CD4-positive, alpha-beta T cell (primary cell): ENCODE results near the gene SLC2A13. TPM values are rescaled to one million over a fixed set of nuclear protein-coding genes. Genes with fewer than 3 reads are reported as not detected.

Experiments used
- ATAC-seq: fragments of 200-7000 bp; cut with Tn5 transposase; one replicate; pipeline ENCODE4 v1.10.0; 2022; ENCODE audit warnings: mild to moderate bottlenecking; ENCODE audit not compliant: poor library complexity
- CTCF ChIA-PET: fragments of 350-600 bp; sonication (Branson Sonifier 250); formaldehyde crosslinking; loops from one replicate; lab custom pipeline; 2021; ENCODE audit warnings: antibody characterized with exemption, inconsistent platforms; lab: Charles Lee
- POLR2A ChIA-PET: fragments of 350-600 bp; sonication (Branson Sonifier 250); formaldehyde crosslinking; loops from one replicate; lab custom pipeline; 2021; ENCODE audit warnings: antibody characterized with exemption, inconsistent platforms; lab: Charles Lee
- DNase-seq, 14 experiments: peaks; one replicate each; pipeline ENCODE4 v3.0.0-alpha.2; 2013 to 2020; ENCODE audit warnings: mixed read lengths in 2 of 14
- H3K27ac ChIP-seq, 2 donors: one replicate each; pipeline versions ENCODE4 v1.5.1 to v1.7.0; 2013; ENCODE audit warnings: low read length in 2 of 2, low read depth in 1 of 2, mild to moderate bottlenecking in 1 of 2
- H3K27me3 ChIP-seq, 2 experiments: 1 replicate in 1 of 2; 2 replicates in 1 of 2; pipeline versions ENCODE4 v1.6.1 to v1.7.0; 2013; ENCODE audit warnings: low read length in 2 of 2, control low read depth in 1 of 2, mild to moderate bottlenecking in 1 of 2, moderate library complexity in 1 of 2; ENCODE audit not compliant: insufficient read depth in 2 of 2, control insufficient read depth in 1 of 2
- H3K36me3 ChIP-seq: one replicate; pipeline ENCODE4 v1.6.1; 2013; ENCODE audit warnings: low read length, control low read depth; ENCODE audit not compliant: insufficient read depth
- H3K4me1 ChIP-seq: one replicate; pipeline ENCODE4 v1.6.1; 2013; ENCODE audit warnings: low read length, control low read depth; ENCODE audit not compliant: insufficient read depth
- H3K4me3 ChIP-seq: one replicate; pipeline ENCODE4 v1.5.1; 2013; ENCODE audit warnings: mild to moderate bottlenecking, low read length, moderate library complexity
- H3K9me3 ChIP-seq, 2 experiments: 1 replicate in 1 of 2; 2 replicates in 1 of 2; pipeline versions ENCODE4 v1.6.1 to v1.7.0; 2013; ENCODE audit warnings: low read length in 2 of 2, mild to moderate bottlenecking in 2 of 2, control low read depth in 1 of 2, moderate library complexity in 1 of 2; ENCODE audit not compliant: control insufficient read depth in 1 of 2, insufficient read depth in 1 of 2
- H3K27ac Mint-ChIP-seq: one replicate; pipeline ENCODE4 v1.8.0; 2020; ENCODE audit warnings: mixed read lengths
- H3K27me3 Mint-ChIP-seq: one replicate; pipeline ENCODE4 v1.8.0; 2021; ENCODE audit warnings: mixed read lengths
- H3K36me3 Mint-ChIP-seq: one replicate; pipeline ENCODE4 v1.8.0; 2021; ENCODE audit warnings: low read depth, mixed read lengths
- H3K4me1 Mint-ChIP-seq: one replicate; pipeline ENCODE4 v1.8.0; 2021; ENCODE audit warnings: low read depth, mixed read lengths
- H3K4me3 Mint-ChIP-seq: one replicate; pipeline ENCODE4 v1.8.0; 2020; ENCODE audit warnings: mild to moderate bottlenecking, mixed read lengths
- H3K9me3 Mint-ChIP-seq: one replicate; pipeline ENCODE4 v1.8.0; 2020; ENCODE audit warnings: mixed read lengths
- CTCF ChIP-seq: fragments of 200-600 bp; IDR thresholded peaks from one replicate; pipeline ENCODE4 v1.8.0; 2022; ENCODE audit warnings: antibody characterized with exemption, mild to moderate bottlenecking
- intact Hi-C, 2 experiments: fragments of 100-400 bp; cut with DNase I in 1 of 2; cut with micrococcal nuclease in 1 of 2; formaldehyde crosslinking; loops; one replicate each; pipeline versions ENCODE4 v1.15.1 to v1.9.0; 2023 to 2025; cut with DNase I, micrococcal nuclease
- total RNA-seq, 174 experiments: library from RNA in 2 of 174; stranded (reverse) in 2 of 174; gene quantifications; one replicate each; pipeline ENCODE4 v1.2.3 and lab custom pipeline; 2021 to 2026

SLC2A13 gene
- total RNA-seq, 2 experiments from 2014 or later: 1.6 to 1.7 TPM

- no peaks in the 10 kb centered on the region for H3K9me3 ChIP-seq
- no peak overlapping the region for H3K27ac Mint-ChIP-seq
- peak; percentile 84 for TF ChIP-seq CTCF
- peaks cover 10% of the 10 kb centered on the region for H3K4me1 Mint-ChIP-seq
- H3K27me3 Mint-ChIP-seq: no peaks in the 10 kb centered on the region
- peak in 12 of 14 experiments; percentile 11 to 80 (median 44) for DNase-seq
- intact Hi-C loops: loop anchor here (1.0 kb wide), 1 partner anchor 96 kb away; no protein-coding TSS in a partner anchor
- ChIA-PET CTCF (interaction anchor here (0.6 to 2.9 kb wide), 17 partner anchors 10 to 106 kb away, joined by 3 to 34 read pairs (median 4); partner anchors contain the start of gene SLC2A13), POLR2A (interaction anchor here (1.0 to 2.7 kb wide), 2 partner anchors 94 to 106 kb away, joined by 3 to 14 read pairs; partner anchors contain the start of gene SLC2A13)
- ATAC-seq: peak; percentile 91
- peak overlapping the region; percentile 19 for H3K4me3 ChIP-seq
- no peaks in the 10 kb centered on the region for H3K36me3 ChIP-seq
- no peak overlapping the region for H3K27ac ChIP-seq
- no peaks in the 10 kb centered on the region for H3K4me1 ChIP-seq
- H3K4me3 Mint-ChIP-seq: peak overlapping the region; percentile 47
- H3K9me3 Mint-ChIP-seq: no peaks in the 10 kb centered on the region
- H3K36me3 Mint-ChIP-seq: no peaks in the 10 kb centered on the region
- H3K27me3 ChIP-seq: no peaks in the 10 kb centered on the region
These were observed 94.7 kb downstream of the SLC2A13 start for GRCh38 chr12:40010899-40011774.

DNA sequence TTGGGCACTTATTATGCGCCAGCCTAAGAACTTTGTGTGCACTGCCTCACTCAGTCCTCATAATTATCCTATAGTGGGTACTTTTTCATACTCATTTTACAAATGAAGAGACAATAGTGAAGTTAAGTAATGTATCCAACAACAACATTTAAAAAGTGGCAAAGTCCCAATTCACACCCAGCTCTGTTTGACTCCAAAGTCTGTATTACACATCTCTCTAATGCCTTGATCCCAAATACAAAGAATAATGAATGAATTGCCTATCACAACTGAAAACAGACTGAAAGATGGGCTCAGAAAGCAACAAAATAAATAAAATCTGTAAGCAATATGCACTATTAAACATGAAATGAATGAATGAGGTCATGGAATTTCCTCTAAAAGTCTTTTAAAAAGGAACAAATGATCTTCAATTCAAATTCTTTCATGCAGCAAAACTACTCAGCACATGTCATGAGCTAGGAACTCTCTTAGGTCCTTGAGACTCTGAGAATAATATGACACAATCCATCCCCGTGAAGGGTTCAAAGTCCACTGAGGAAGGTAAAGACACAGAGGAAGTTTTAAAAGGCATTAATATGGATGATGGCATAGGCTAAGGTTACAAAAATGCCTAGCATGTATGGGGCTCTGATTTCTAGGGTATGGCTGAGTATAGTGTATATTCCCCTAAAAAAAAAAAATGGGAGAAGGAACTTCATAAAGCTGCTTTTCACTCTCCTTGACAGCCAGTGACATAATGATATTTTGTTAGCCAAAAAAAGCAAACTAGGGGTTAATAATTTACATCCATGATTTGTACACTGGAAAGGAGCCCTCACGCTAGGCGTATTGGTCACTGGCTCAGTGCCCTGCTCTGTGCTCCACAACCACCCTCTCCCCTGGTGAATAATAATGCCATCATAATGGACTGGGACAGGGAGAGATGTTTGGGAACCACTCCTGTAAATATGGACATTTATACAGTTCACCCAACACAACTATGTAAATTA is 103.4 kb downstream of the SLC2A13 start:
- ChIA-PET POLR2A (no interaction called here), CTCF (interaction anchor here (0.7 kb wide), 1 partner anchor 12 kb away, joined by 3 read pairs; no protein-coding TSS in a partner anchor)
- Mint-ChIP-seq H3K36me3 (peaks cover 26% of the 10 kb centered on the region), H3K4me1 (no peaks in the 10 kb centered on the region), H3K27me3 (no peaks in the 10 kb centered on the region), H3K27ac (no peak overlapping the region), H3K4me3 (no peak overlapping the region), H3K9me3 (peaks cover 10% of the 10 kb centered on the region)
- peaks cover 2 to 4% of the 10 kb centered on the region in 2 experiments for H3K9me3 ChIP-seq
- ATAC-seq (no peak), DNase-seq (no peak)
- intact Hi-C loops: no loop called here
- no peak for TF ChIP-seq CTCF
- no peaks in the 10 kb centered on the region for H3K4me1 ChIP-seq
- no peak overlapping the region for H3K27ac ChIP-seq
- no peak overlapping the region for H3K4me3 ChIP-seq
- H3K36me3 ChIP-seq: no peaks in the 10 kb centered on the region
- H3K27me3 ChIP-seq: no peaks in the 10 kb centered on the region

GRCh38 chr12:40001406-40001805 is 104.5 kb downstream of the SLC2A13 start:
- Histone ChIP-seq H3K4me1 (no peaks in the 10 kb centered on the region), H3K27me3 (no peaks in the 10 kb centered on the region), H3K4me3 (no peak overlapping the region), H3K36me3 (no peaks in the 10 kb centered on the region), H3K9me3 (peaks cover 4 to 6% of the 10 kb centered on the region in 2 experiments), H3K27ac (no peak overlapping the region)
- Mint-ChIP-seq H3K4me1 (no peaks in the 10 kb centered on the region), H3K36me3 (peaks cover 33% of the 10 kb centered on the region), H3K4me3 (no peak overlapping the region), H3K27ac (no peak overlapping the region), H3K9me3 (peaks cover 15% of the 10 kb centered on the region), H3K27me3 (no peaks in the 10 kb centered on the region)
- no peak for TF ChIP-seq CTCF
- intact Hi-C loops: no loop called here
- DNase-seq: no peak
- ChIA-PET POLR2A (no interaction called here), CTCF (no interaction called here)
- no peak for ATAC-seq
